Tongue (tissue), 2 donors: Measurements from ENCODE around the gene FERMT1. TPM values are rescaled to one million over a fixed set of nuclear protein-coding genes. Genes with fewer than 3 reads are reported as not detected.
A peak's percentile ranks its signal among the peaks of the same experiment; 100 is the strongest.
"Not testable (repeated sequence)": the region's sequence is repeated elsewhere in the genome, so short reads cannot be mapped to it uniquely, and the experiment has no call there.

ENCODE experiments used
- DNase-seq: peaks from one replicate; pipeline ENCODE4 v3.0.0-alpha.2; 2015
- total RNA-seq: library from RNA; depleted of rRNA; stranded (reverse); fragments of >200 nt; gene quantifications from one replicate; pipeline ENCODE4 v1.2.3, GENCODE V29; 2014

FERMT1 gene
- total RNA-seq, 1 donor from 2014 or later = 5.5 TPM

DNA sequence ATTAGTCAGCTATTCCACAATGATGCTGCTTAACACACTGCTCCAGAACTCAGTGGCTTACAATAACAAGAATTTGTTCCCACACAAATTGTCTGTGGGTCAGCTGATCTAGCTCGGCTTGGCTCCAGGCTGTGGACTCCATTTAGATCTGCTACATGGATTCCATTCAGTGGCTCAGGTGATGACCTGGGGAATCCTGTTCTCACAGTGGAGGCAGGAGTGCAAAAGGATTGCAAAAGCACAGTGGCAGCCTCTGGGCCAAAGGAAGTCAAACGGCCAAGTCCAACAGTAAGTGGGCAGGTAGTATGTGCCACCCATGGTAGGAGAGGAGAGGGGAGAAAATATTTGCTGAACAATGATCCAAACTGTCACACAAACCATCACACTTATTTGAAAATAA, 53.2 kb downstream of the FERMT1 start:
- DNase-seq = no peak

DNA sequence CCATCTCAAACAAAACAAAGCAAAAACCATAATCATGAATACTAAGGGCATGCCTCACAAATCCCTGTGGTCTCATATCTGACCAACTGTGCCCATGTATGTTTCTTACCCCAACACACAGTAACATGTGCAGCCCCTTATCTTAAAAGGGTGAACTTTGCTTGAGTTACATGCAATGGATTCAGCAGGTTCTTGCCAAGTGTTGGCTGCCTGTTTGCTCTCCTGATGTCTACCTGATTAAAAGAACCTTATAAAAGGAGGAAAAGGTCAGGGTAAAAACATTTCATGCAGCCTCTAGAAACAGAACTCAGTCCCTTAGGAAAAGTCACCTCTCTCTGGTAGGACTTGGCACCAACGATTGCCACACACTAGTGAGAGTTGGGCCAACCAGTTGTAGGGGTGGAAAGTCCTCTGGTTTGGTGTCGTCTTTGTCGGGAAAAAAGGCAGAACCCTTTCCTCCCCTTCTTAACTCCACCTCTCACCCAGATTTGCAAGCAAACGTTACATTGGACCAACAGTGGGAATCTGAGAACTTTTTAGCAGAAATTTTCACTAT, 55.0 kb downstream of the FERMT1 start:
- no peak for DNase-seq

DNA sequence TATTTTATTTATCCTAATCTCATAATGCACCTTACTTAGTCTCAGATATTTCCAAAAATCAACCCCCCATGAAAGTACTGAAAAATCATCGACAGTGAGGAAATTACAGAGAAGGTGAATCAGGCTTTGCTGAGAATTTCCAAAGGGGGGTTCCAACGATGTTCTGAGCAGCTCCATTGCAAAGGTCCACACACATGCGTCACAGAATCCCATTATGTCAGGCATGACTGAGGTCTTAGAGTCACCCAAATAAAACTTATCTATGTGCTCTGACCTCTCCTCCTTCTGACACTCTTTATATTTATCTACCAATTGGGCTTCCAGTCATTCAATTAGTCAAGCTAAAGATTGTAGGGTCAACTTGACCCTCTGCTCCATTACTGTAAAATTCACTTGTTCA, 56.2 kb downstream of the FERMT1 start:
- no peak for DNase-seq

DNA sequence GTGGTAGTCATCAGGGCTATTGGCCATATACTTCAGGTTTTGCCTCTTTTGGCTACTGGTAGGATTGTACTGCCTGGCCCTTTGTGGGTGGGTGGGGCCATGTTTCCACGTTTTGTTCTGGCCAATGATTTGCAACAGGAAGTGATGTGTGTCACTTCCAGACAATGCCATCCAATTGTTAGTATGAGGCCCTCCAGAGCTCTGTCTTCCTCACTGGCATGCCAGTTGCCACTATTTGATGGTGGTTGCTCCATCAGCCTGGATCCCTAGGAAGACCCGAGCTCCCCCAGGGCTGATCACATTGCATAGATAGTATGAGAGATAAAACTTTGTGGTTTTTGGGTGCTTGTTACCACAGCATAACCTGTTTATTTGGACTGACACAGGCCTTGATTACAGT, 61.3 kb downstream of the FERMT1 start:
- no peak for DNase-seq

DNA sequence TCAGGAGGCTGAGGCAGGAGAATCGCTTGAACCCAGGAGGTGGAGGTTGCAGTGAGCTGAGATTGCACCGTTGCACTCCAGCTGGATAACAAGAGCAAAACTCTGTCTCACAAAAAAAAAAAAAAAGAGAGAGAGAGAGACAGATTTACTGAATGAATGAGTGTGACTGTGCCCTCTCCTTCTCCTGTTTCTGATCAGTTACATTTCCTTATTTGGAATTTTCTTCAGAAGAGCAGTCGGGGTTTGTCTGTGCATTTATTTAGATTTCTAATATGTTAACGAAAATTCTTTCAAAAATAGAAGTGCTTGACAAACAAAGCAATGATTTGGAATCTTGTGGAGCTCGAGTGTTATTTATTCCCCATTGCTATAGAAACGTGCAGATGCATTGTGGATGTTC, 62.6 kb downstream of the FERMT1 start:
- no peak for DNase-seq

DNA sequence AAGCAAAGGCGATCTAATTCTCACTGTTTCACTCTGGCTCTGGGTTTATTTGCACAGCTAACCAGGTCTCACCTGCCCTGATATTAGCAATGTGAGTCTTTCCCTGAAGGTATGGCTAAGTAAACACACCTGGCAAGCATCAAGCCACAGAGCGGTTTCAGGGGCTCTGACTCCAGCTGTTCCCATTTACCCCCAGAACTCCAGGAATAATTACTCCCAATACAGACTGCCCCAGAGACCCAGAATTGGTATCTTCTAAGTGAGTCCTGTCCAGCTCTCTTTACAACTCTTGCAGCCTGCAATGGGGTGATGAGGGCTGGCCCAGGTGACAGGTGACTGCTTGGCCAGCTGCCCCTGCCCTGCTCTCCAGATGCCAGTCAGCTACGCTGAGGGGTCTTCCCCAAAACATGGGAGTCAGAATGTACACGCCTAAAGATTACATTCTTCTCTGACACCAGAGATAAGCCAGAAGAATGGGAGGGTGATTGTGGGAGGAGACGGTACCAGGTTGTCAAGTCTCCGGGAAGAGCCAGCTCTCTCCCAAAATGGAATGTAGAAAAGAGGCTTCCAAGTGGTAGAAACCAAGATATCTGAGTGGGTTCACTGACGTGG, 64.0 kb downstream of the FERMT1 start:
- DNase-seq = no peak

DNA sequence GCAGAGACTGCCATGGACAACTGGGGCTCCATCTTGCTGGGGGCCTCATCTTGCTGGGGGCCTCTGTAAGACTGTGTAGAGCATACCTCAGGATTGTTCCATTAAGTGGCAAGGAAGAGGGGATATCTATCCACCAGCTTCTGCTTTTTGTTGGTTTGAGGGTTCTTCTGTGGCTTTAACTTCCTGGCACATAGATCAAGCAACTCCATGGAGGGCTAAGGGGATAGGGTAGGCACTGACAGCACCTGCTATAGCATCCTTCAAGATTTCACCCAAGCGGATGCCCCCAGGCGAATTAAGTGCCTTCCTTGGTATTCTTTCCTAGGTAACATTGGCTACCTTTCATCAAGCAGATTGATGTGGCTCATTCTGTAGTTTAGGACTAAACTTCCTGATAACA, 65.1 kb downstream of the FERMT1 start:
- no peak for DNase-seq

DNA sequence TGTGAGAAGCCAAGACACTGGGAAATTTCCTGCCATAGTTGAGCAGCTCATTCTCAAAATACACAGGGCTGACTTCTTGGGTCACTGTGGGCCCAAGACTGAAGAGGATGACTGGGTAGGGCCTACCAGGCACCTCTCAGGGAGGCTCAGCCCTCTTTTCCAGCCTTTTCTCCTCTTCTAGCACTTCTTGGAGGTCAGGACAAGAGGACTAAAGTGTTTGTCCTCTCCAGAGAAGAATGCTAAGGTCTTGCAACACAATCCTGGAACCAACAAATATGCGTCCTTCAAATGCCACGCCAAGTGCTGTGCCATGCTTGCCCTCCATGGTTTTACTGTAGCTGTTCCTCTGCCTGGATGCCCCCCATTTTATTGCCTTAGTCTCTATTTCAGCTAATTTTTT, 65.7 kb downstream of the FERMT1 start:
- DNase-seq = no peak

DNA sequence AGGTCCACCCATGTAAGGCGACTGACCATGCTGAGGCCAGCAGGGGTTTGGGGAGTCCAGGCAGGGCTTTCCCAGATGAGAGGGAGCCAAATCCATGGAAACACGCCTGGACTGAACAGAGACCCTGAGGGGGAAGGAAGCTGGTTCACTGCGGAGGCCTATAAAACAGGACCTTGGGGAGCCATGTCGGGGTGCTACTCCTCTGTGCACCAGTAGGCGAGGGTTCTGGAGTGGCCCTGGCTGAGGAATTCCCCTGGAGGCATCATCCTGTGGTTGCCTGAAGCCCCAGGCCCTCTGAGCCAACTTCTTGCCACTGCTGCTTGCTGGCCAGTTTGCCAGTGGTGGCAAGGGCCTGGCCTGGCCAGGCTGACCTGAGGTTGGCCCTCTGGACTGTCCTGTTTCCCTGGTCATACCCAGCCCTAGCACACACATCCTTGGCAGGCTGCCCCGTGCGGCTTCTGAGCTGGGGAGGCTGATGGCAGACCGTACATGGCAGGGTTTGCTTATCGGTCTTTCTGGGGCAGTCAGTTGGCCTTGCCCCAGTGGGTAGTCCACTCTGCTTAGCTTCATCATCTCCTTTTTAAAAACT, 66.8 kb downstream of the FERMT1 start:
- no peak for DNase-seq

DNA sequence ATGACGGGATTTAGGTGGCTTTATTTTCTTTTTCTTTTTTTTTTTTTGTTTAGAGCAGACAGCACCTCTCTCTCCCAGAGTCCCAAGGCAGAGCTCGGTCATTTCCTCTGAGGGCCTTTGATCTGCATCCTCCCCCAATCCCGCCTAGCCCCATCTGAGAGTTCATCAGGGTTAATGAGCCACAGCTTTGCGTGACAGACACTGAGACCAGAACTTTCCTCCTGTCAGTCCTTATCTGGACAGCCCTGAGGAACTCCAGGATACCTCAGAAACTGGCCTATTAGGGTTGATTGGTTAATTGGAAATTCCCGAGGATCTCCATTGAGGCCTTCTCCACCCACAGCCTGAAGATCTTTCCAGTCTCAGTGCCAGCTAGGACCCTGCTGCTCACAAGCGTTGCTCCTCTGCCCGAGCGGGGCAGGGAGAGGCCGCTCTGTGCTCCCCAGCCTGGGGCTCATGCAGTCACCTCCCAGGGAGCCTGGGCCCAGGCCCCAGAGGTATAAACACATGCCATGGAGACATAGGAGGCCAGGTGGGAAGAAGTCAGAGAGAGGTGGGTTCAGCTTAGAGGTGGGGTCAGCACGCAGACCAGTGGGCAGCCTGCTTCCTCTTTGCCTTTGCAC, 67.6 kb downstream of the FERMT1 start:
- DNase-seq = no peak

DNA sequence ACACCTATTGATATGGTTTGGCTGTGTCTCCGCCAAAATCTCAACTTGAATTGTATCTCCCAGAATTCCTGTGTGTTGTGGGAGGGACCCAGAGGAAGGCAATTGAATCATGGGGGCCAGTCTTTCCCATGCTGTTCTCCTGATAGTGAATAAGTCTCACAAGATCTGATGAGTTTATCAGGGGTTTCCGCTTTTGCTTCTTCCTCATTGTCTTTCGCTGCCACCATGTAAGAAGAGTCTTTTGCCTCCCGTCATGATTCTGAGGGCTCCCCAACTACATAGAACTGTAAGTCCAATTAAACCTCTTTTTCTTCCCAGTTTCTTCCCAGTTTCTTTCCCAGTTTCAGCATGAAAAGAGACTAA, 68.2 kb downstream of the FERMT1 start:
- not testable (repeated sequence) for DNase-seq

DNA sequence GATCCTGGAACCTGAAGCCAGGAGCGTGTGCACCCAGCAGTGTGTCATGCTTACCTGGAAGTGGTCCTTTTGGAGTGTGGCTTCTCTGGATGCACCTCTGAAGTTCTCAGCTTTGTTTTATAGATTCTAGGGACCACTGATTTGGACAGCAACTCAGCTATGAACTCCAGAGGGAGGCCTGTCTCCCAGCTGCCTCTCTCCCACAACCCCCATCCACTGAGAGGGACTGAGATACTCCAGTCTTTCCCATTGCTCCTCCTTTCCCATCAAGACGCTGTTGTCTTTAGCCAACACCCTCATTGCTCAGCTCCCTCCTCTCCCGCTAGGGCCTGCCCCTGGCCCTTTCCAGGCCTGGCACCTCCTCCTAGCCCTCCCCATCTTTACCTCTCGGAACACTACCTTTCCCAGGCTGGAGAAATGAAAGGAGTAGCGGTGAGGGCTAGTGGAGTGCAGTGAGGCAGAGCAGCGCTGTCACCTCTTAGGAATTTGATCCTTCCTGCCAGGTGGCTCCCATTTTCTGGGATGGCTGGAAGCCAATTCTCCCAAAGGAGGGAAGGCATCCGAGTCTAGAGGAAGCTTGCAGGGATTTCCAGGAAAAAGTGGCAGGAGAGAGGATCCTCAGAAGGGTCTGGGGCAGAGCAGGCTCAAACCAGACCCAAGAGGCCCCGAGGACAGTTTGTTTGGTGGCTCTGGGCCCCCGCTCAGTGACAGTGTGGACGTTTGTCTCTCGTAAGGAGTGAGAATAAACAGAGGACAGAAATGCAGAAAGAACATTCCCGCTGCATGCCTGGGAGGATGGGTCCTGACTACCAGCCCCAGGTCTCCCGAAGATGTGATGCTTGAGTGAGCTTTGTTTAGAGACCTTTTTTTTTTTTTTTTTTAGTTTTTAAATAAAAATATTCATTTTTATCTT, 68.8 kb downstream of the FERMT1 start, which contains the start of gene LRRN4:
Gene LRRN4, minus strand, starts transcription at position 285 of the 913 bp plus-strand sequence. CDS start 1,261 bp downstream, outside the sequence.
- DNase-seq = peak; percentile 51

DNA sequence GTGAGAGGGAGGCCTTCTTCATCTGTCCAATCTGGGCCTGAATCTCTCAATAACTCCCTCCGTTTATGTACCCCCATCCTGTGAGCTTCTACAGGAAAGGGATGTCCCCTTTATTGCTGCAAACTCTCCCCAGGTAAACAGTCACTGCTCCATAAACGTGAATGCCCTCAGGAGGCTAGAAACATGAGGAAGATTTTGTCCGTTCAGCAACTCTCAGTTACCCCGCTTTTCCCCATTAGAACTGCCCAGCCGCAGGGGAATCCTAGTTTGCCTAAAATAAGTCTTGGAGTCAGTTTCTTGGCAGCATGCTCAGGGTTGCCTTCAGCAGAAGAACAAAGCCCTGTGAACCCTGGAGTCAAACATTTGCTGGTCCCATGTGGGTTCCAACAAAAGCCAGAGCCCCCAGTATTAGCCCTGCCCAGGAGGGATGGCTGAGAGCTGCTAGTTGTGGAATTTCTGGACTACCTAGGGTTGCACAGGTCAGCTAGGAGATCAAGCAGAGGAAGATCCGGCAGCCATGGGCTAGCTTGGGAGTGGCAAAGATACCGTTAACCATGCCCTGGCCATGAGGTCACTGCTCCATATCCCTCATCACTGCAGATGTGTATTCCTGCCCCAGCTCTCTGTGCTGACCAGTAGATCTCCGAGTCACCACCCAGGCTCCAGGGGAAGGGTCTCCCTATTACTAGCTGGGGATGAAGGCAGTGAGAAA, 69.6 kb downstream of the FERMT1 start:
- no peak for DNase-seq

DNA sequence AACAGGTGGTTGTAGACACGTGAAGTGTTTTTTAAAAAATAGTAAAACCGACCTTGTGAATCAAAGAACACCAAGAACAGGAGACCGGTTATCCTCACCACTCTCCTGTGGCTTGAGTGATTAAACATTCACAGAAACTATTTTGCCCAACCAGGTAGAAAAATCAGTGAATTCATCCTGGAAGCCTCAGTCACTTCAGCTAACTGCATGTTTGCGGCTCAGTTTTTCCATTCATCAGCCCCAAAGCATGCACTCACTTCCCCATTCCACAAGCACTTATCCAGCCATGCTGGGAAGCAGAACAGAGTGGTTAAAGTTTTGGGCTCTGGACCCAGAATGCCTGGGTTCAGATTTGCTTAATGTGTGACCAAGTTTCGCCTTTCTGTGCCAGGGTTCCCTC, 71.3 kb downstream of the FERMT1 start:
- DNase-seq = peak; percentile 46

DNA sequence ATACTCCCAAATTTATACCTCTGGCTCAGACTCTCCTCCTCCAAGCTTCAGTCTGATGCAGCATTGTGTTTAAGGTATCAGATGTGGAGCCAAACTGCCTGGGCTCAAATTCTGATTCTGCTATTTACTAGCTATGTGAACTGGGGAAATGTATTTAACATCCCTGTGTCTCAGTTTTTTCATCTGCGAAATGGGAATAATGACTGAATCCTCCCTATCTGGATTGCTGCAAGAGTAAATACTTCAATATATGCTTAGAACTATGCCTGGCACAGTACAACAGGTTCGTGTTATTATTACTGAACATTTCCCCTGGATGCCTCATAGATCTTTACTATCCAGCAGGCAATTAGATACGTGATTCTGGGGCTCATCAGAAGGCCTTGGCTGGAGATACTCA, 74.4 kb downstream of the FERMT1 start:
- DNase-seq = no peak

DNA sequence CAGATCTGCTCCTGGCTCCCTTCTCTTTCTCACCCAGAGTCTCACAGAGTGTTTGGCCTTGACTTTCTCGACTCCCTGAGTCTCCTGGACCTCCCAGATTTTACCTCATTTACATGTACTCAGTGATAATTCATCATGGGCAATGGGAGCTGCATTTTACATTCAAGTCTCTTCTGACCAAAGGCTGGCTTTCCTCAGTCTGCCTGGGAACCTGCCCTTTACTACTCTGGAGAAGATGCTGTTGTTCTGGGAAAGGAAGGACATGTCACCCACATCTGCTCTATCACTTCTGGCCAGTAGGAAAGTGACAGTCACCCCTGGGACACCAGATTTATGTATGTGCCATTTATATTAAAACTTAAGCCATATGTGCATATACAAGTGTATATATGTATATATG, 76.4 kb downstream of the FERMT1 start:
- DNase-seq = no peak

DNA sequence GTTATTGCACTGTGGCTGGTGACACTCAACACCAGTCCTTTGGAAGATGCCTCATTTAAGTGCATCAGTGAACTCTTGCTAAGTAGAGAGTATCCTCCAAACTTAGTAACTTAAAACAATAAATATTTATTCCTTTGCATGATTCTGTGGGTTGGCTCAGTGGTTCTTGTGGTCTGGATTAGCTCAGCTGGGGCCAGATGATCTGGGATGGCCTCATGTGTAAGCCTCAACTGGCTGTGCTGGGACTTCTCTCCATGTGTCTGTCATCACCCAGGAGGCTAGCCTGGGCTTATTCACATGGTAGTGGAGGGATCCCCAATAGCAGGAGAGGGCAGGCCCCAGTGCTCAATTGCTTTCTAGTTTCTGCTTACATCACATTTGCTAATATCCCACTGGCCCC, 77.3 kb downstream of the FERMT1 start:
- no peak for DNase-seq

DNA sequence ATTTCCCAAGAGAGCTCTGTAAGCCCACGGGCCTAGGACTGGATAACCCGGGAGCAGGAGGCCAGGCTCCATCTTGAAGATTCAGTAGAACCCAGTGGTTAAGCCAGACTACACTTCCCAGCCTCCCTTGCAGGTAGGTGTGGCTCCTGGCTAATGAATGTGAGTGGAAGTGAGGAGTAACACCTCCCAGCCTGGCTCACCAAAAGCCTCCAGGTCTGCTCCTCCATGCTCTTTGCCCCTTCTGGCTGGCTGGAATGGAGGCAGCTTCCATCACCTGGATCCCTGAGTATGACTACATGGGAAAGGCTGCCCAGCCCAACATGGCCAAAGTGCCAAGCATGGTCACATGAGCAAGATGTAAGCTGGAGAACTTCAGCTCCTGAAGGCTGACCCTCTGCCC, 78.7 kb downstream of the FERMT1 start:
- no peak for DNase-seq

DNA sequence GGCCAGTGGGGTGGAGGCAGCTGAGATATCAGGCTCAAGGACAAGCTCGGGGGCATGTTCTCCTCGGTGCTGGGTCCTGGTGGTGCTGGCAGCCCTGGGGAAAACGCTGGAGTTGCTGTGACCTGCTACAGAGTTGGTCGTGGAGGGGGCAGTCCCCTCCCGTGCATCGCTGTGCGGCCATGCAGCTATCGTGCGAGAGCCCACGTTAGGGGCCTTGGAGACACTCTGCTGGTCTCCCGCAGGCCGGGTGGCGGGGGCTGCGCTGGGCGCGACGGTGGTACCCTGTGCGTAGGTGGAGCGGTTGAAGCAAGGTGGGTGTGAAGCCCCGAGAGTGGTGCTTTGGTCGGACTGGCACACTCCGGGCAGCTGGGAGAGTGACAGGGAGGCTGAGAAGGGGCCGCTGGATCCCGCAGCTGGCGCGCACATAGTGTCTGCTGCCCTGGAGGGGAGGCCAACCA, 81.0 kb downstream of the FERMT1 start:
- no peak for DNase-seq

DNA sequence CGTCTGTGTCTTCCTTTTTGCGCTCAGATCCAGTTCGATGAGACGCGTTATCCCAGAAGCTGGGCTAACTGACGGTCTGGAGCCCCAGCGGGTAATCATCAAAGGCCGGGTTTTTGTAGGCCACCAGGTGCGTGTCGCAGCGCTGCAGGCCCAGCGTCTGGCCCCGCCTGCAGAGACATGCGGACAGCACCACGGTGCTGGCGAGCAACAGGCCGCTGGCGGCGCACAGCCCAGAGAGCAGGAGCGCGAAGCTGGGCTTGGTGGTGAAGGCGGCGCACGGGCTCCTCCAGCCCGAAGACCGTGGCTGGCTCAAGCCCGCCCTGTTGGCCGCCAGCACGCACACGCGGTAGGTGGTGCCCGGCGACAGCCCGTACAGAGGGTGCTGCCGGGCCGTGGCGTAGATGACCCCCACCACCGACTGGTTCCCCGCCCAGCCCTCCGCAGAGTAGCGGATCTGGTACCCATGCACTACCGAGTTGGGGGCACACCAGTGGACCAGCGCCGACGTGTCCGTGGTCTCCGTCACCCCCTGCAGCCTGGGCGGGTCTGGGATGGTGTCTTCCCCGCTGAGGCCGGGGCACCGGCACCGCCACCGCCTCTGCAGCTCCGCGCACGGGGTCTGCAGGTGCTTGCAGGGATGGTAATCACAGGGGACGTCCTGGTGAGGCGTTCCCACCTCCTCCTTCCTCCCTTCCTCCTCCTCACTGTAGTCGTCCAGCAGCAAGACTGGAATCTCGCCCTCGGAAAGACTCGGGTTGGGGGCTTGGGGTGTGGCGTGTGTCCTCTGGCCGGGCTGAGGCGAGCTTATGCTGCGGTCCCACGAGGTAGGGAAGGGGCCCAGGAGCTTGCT, 81.6 kb downstream of the FERMT1 start:
- DNase-seq = no peak

DNA sequence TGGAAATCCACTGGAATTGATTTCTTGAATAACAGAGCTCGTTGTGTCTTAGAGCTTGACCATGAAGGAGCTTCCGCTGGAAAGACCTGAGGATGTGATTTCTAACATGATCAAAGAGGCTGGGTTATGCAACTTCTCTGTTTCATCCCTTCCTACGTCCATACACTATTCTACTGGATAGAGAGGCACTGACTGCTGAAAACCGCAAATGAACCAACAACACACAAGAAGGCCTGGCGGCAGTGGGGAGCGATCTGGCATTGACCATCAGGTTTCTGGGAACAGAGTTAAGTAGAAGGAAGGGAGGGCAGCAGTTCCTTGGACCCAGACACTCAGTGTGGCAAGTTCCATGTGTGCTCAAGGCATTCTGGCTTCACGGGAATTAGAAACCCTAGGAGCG, 82.3 kb downstream of the FERMT1 start:
- no peak for DNase-seq
